Sigmoid colon (tissue), 7 donors: ENCODE data around the gene SLC38A2. TPM values are rescaled to one million over a fixed set of nuclear protein-coding genes. Genes with fewer than 3 reads are reported as not detected.

Source experiments
- DNase-seq: peaks from one replicate; pipeline ENCODE4 v3.0.0-alpha.2; 2019
- H3K27ac ChIP-seq, 4 donors: fragments of 200-600 bp; sonication (generic); one replicate each; pipeline ENCODE4 v1.5.1; 2016 to 2019; ENCODE audit warnings: mild to moderate bottlenecking in 1 of 4
- H3K27me3 ChIP-seq, 3 donors: fragments of 200-600 bp; sonication (generic); one replicate each; pipeline ENCODE4 v1.5.1; 2019; ENCODE audit warnings: mild to moderate bottlenecking in 1 of 3
- H3K36me3 ChIP-seq, 4 donors: fragments of 200-600 bp; sonication (generic); one replicate each; pipeline ENCODE4 v1.5.1; 2016 to 2019
- H3K4me1 ChIP-seq, 4 donors: fragments of 200-600 bp; sonication (generic); one replicate each; pipeline ENCODE4 v1.5.1; 2017 to 2019
- H3K4me3 ChIP-seq, 4 donors: fragments of 200-600 bp; sonication (generic); one replicate each; pipeline ENCODE4 v1.5.1; 2017 to 2019; ENCODE audit warnings: mild to moderate bottlenecking in 2 of 4, moderate library complexity in 1 of 4
- H3K9me3 ChIP-seq, 4 donors: fragments of 200-600 bp in 3 of 4; sonication (generic) in 3 of 4; one replicate each; pipeline versions ENCODE4 v1.5.1 to v1.6.1; 2013 to 2019
- EP300 ChIP-seq, 4 donors: sonication (generic); formaldehyde crosslinking; IDR thresholded peaks; one replicate each; pipeline ENCODE4 v1.6.1; 2017; ENCODE audit warnings: antibody characterized with exemption in 4 of 4
- POLR2A ChIP-seq, 2 donors: fragments of 450-650 bp; IDR thresholded peaks; one replicate each; pipeline ENCODE4 v1.6.1; 2016; ENCODE audit warnings: antibody characterized with exemption in 2 of 2, mild to moderate bottlenecking in 2 of 2, moderate library complexity in 2 of 2
- POLR2AphosphoS5 ChIP-seq, 4 donors: sonication (generic); formaldehyde crosslinking; IDR thresholded peaks; one replicate each; pipeline ENCODE4 v1.6.1; 2017; ENCODE audit warnings: antibody characterized with exemption in 4 of 4
- WGBS, 2 donors: extraction: QIAGEN DNeasy Blood & Tissue Kit; methylation state at CpG; one replicate each; pipeline ENCODE4 v1.1.7; 2013; 5-methylcytosine and 5-hydroxymethylcytosine counted together
- intact Hi-C: fragments of 100-400 bp; cut with DNase I; formaldehyde crosslinking; loops from one replicate; pipeline ENCODE4 v1.15.1; 2023
- polyA plus RNA-seq, 3 donors: library from polyadenylated mRNA; stranded (reverse); fragments of 200-250 nt; gene quantifications; one replicate each; pipeline ENCODE4 v1.2.3, GENCODE V29; 2013
- total RNA-seq, 4 donors: library from RNA; depleted of rRNA; stranded (reverse); fragments of >200 nt; gene quantifications; one replicate each; pipeline ENCODE4 v1.1.0, GENCODE V29; 2016
- TF ChIP-seq, protein P1 (sequence below), 4 experiments: fragments of 450-650 bp in 3 of 4; fragments of 200-600 bp in 1 of 4; IDR thresholded peaks; one replicate each; pipeline ENCODE4 v1.5.1; 2016 to 2019; ENCODE audit warnings: antibody characterized with exemption in 4 of 4, mild to moderate bottlenecking in 3 of 4, moderate library complexity in 2 of 4
- donor health status: healthy with polysubstance abuse.
- donor health status: Bipolar disorder and iron deficiency.
- donor health status: healthy.

The SLC38A2 gene
- total and polyA plus RNA-seq, 7 donors = 17.6 to 299 (median 234) TPM

DNA sequence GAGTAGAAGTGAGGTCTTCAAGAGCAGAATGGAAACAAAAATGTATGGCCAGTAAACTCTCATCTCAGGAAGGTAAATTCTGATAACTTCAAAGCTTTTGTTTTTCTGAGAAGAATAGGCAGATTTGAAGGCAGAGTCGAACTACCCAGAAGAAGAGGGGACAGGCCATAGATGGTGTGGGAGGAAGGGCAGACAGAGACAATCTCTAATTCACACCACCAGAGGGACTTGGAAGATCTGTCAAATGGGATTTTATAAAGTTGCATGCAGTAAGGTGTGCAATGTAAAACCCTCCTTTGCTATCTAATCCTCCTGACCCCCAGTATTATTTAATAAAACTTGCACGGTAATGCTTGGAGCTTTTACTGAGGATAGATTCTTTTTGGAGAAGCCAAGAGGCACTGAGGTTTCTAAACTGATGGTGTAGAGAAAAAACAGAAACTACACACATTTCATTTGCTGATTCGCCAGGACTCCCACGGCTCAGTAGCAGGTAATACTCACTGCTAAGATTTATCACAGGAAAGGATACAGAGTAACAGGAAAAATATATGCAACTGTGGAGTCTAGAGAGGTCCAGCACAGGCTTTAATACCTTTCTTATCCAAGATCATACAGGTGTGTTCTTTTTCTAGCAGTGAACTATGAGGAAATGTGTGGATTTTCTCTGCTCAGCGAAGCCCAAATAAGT, 18.3 kb downstream of the SLC38A2 start:
- H3K9me3 ChIP-seq = no peaks in the 10 kb centered on the region
- peaks cover 0 to 15% (median 3%) of the 10 kb centered on the region in 4 donors for H3K4me1 ChIP-seq
- H3K27me3 ChIP-seq = no peaks in the 10 kb centered on the region
- DNase-seq = no peak
- TF ChIP-seq POLR2A (IDR thresholded peaks at IDR 0.05) (no peak), EP300 (IDR thresholded peaks at IDR 0.05) (no peak)
- TF ChIP-seq, protein P1, sequence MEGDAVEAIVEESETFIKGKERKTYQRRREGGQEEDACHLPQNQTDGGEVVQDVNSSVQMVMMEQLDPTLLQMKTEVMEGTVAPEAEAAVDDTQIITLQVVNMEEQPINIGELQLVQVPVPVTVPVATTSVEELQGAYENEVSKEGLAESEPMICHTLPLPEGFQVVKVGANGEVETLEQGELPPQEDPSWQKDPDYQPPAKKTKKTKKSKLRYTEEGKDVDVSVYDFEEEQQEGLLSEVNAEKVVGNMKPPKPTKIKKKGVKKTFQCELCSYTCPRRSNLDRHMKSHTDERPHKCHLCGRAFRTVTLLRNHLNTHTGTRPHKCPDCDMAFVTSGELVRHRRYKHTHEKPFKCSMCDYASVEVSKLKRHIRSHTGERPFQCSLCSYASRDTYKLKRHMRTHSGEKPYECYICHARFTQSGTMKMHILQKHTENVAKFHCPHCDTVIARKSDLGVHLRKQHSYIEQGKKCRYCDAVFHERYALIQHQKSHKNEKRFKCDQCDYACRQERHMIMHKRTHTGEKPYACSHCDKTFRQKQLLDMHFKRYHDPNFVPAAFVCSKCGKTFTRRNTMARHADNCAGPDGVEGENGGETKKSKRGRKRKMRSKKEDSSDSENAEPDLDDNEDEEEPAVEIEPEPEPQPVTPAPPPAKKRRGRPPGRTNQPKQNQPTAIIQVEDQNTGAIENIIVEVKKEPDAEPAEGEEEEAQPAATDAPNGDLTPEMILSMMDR (IDR thresholded peaks at IDR 0.05) = no peak
- WGBS, 2 donors = 74 to 79% methylated on average over 5 of the region's 5 CpGs
- H3K27ac ChIP-seq = no peak overlapping the region
- H3K36me3 ChIP-seq = peaks cover 3 to 12% (median 6%) of the 10 kb centered on the region in 4 donors
- H3K4me3 ChIP-seq = no peak overlapping the region
- intact Hi-C loops = no loop called here

DNA sequence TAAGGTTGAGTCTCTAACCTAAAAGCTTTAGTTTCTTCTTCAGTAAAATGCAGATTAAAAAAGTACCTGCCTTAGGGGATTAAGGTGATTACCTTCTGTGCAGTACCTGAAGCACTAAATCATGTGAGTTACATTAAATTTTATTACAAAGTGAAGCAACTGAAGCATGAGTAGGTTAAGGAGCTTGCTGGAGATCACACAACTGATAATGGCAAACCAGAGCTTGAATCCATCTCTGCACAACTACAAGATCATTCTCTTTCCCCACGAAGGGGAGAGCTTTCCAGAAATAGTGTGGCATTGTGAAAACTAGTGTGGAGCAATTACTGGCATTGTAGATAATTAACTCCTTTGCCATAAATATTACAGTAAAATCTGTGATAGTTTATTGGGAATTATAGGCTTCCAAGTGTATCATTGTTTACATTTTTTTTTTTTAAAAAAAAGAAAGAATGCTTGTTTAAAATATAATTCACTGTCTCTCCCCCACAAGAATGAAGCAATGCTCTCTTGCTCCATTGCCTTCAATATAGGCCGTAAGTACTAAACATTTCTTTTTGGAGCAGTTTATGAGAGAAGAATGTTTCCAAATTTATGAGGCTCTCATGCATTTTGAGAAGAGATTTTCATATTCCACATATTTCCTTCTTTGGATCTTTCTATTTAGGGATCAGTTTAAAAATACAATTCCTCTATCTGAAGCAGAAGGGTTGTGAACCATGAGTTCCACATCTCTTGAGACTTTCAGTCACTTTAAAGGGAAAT, 20.5 kb downstream of the SLC38A2 start:
- intact Hi-C loops = no loop called here
- 64 to 67% methylated on average over 2 of the region's 2 CpGs for WGBS, 2 donors
- Histone ChIP-seq H3K4me1 (peaks cover 0 to 11% (median 3%) of the 10 kb centered on the region in 4 donors), H3K27me3 (no peaks in the 10 kb centered on the region), H3K27ac (peak overlapping the region in 3 of 4 donors; percentile 10 to 50 (median 49)), H3K36me3 (no peaks in the 10 kb centered on the region), H3K4me3 (no peak overlapping the region), H3K9me3 (no peaks in the 10 kb centered on the region)
- DNase-seq = no peak
- TF ChIP-seq EP300 (IDR thresholded peaks at IDR 0.05) (no peak), POLR2AphosphoS5 (IDR thresholded peaks at IDR 0.05) (no peak), POLR2A (IDR thresholded peaks at IDR 0.05) (no peak)
- TF ChIP-seq, protein P1 (IDR thresholded peaks at IDR 0.05) = no peak

DNA sequence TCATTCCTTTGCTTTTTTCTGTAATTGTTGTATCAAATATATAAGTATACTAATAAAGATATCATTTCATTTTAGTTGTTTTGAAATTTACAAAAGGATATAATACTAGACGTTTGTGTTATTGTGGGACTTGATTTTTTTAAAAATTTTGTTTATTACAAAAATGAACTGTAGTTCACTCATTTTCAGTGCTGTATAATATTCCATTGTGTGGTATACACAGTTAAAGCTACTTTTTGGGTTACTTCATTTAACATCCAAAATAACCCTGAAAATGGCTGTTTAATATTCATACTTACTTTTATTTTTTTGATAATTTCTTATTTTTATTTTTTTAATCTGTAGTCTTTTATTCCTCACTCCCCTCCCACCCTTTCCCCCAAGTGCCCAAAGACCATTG, 21.4 kb downstream of the SLC38A2 start:
- no peak for DNase-seq
- 86 to 89% methylated on average over 1 of the region's 1 CpG for WGBS, 2 donors
- peaks cover 0 to 11% (median 3%) of the 10 kb centered on the region in 4 donors for H3K4me1 ChIP-seq
- no peak overlapping the region for H3K27ac ChIP-seq
- H3K4me3 ChIP-seq = no peak overlapping the region
- TF ChIP-seq POLR2AphosphoS5 (IDR thresholded peaks at IDR 0.05) = no peak
- TF ChIP-seq, protein P1 (IDR thresholded peaks at IDR 0.05) = no peak
- no peaks in the 10 kb centered on the region for H3K27me3 ChIP-seq
- H3K9me3 ChIP-seq = no peaks in the 10 kb centered on the region
- intact Hi-C loops = no loop called here
- H3K36me3 ChIP-seq = no peaks in the 10 kb centered on the region

DNA sequence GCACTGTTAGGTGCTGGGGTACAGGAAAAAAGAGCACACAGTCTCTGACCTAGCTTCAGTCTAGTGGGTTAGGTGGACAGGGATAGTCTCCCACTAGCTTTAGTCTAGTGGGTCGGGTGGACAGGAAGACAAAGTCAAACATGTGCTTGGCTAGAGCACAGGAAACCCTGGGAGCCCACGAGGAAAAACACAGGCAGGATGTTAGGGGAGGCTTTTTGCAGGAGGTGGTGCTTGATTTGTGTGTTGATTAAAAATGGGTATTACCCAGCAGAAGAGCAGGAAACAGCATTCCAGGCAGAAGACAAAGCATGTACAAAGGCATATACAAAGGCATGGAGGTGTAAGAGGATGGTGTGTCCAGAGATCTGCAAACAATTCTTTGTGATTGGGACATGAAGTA, 23.3 kb downstream of the SLC38A2 start:
- H3K27me3 ChIP-seq = no peaks in the 10 kb centered on the region
- no peak for DNase-seq
- 36 to 58% methylated on average over 2 of the region's 2 CpGs for WGBS, 2 donors
- intact Hi-C loops = loop anchor here (10.0 kb wide), 1 partner anchor 586 kb away; no protein-coding TSS in a partner anchor
- no peak overlapping the region for H3K27ac ChIP-seq
- H3K9me3 ChIP-seq = no peaks in the 10 kb centered on the region
- no peak overlapping the region for H3K4me3 ChIP-seq
- H3K36me3 ChIP-seq = no peaks in the 10 kb centered on the region
- H3K4me1 ChIP-seq = peaks cover 0 to 11% (median 3%) of the 10 kb centered on the region in 4 donors
- TF ChIP-seq, protein P1 (IDR thresholded peaks at IDR 0.05) = no peak
- no peak for TF ChIP-seq POLR2A (IDR thresholded peaks at IDR 0.05)
- no peak for TF ChIP-seq POLR2AphosphoS5 (IDR thresholded peaks at IDR 0.05)
- no peak for TF ChIP-seq EP300 (IDR thresholded peaks at IDR 0.05)
